Loucy (cell line): Measurements from ENCODE around the gene TRAF3IP1.

Experiments
- H2AFZ ChIP-seq: fragments of 200-600 bp; sonication (generic); 2 replicates; pipeline ENCODE4 v1.6.0; 2016; ENCODE audit warnings: antibody characterized with exemption, mild to moderate bottlenecking, low read length, moderate library complexity
- H3F3A ChIP-seq: fragments of 200-600 bp; 2 replicates; pipeline ENCODE4 v1.6.0; 2016; ENCODE audit warnings: antibody characterized with exemption, low read depth, mild to moderate bottlenecking
- H3K27me3 ChIP-seq: fragments of 200-600 bp; sonication (generic); 2 replicates; pipeline ENCODE4 v1.6.1; 2014; ENCODE audit warnings: low read length, mild to moderate bottlenecking; ENCODE audit not compliant: insufficient read depth, poor library complexity, severe bottlenecking
- H3K36me3 ChIP-seq: fragments of 200-600 bp; sonication (generic); 2 replicates; pipeline ENCODE4 v1.6.1; 2016; ENCODE audit warnings: low read length; ENCODE audit not compliant: insufficient read depth
- H3K4me1 ChIP-seq: fragments of 200-600 bp; sonication (generic); 2 replicates; pipeline ENCODE4 v1.5.1; 2014; ENCODE audit warnings: low read length, mild to moderate bottlenecking; ENCODE audit not compliant: insufficient read depth, poor library complexity, severe bottlenecking
- H3K4me2 ChIP-seq: fragments of 200-600 bp; sonication (generic); 2 replicates; pipeline ENCODE4 v1.6.0; 2014; ENCODE audit warnings: antibody characterized with exemption, low read length, low read depth, mild to moderate bottlenecking; ENCODE audit not compliant: poor library complexity, severe bottlenecking
- H3K4me3 ChIP-seq: fragments of 200-600 bp; sonication (generic); 2 replicates; pipeline ENCODE4 v1.5.1; 2014; ENCODE audit warnings: low read length, mild to moderate bottlenecking, mixed read lengths; ENCODE audit not compliant: poor library complexity, severe bottlenecking
- H3K79me2 ChIP-seq: fragments of 200-600 bp; sonication (generic); 2 replicates; pipeline ENCODE4 v1.6.1; 2014; ENCODE audit warnings: low read length; ENCODE audit not compliant: insufficient read depth
- H3K9ac ChIP-seq: fragments of 200-600 bp; sonication (generic); 2 replicates; pipeline ENCODE4 v1.6.0; 2014; ENCODE audit warnings: mild to moderate bottlenecking, low read depth, low read length, moderate library complexity; ENCODE audit not compliant: poor library complexity, severe bottlenecking
- H3K9me2 ChIP-seq: fragments of 200-600 bp; sonication (generic); replicated peaks from 2 replicates; pipeline ENCODE4 v1.6.1; 2016; ENCODE audit warnings: low read depth, low read length, mixed read lengths
- H3K9me3 ChIP-seq: fragments of 200-600 bp; sonication (generic); 2 replicates; pipeline ENCODE4 v1.6.1; 2014; ENCODE audit warnings: mild to moderate bottlenecking, antibody characterized with exemption, low read length, low read depth; ENCODE audit not compliant: insufficient read depth
- H4K20me1 ChIP-seq: fragments of 200-600 bp; sonication (generic); 2 replicates; pipeline ENCODE4 v1.6.0; 2014; ENCODE audit warnings: antibody characterized with exemption, low read length, mild to moderate bottlenecking; ENCODE audit not compliant: insufficient read depth, poor library complexity, severe bottlenecking
- CTCF ChIP-seq: fragments of 200-600 bp; sonication (generic); conservative IDR thresholded peaks from 2 replicates; pipeline ENCODE4 v1.5.1; 2014; ENCODE audit warnings: mild to moderate bottlenecking, antibody characterized with exemption, low read length
- EZH2phosphoT487 ChIP-seq: fragments of 200-600 bp; IDR thresholded peaks from 2 replicates; pipeline ENCODE4 v1.6.1; 2018; ENCODE audit warnings: antibody characterized with exemption, mild to moderate bottlenecking, moderate library complexity, borderline replicate concordance

TRAF3IP1 gene

DNA sequence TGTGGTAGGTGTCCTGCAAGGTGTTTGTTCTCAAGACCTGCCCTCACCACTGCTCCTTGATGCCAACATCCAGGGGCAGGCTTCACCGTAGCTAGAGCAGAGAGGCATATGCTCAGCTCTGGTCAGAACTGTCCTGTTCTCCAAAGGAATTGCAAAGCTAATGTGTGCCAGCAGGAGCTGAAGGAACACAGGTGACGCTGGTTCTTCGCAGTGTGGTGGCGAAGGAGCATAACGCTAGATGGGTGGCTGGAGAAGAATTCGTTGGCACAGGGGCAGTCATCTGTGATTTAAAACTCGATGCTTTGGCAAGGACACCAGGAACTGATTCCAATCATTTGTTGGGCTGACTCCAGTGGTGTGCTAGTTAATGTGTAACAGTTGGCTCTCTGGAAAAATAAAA is 20.5 kb upstream of the TRAF3IP1 start:
- H3K9ac ChIP-seq: no peak overlapping the region
- H3K4me3 ChIP-seq: no peak overlapping the region
- H3F3A ChIP-seq: no peaks in the 10 kb centered on the region
- no peaks in the 10 kb centered on the region for H4K20me1 ChIP-seq
- TF ChIP-seq CTCF (no peak), EZH2phosphoT487 (no peak)
- no peaks in the 10 kb centered on the region for H3K79me2 ChIP-seq
- no peaks in the 10 kb centered on the region for H3K9me3 ChIP-seq
- no peaks in the 10 kb centered on the region for H3K27me3 ChIP-seq
- no peak overlapping the region for H3K4me2 ChIP-seq
- H3K9me2 ChIP-seq: no peaks in the 10 kb centered on the region
- no peak overlapping the region for H2AFZ ChIP-seq
- H3K36me3 ChIP-seq: no peaks in the 10 kb centered on the region
- H3K4me1 ChIP-seq: no peaks in the 10 kb centered on the region

GRCh38 chr2:238302087-238302486 is 18.2 kb upstream of the TRAF3IP1 start:
- no peaks in the 10 kb centered on the region for H3K36me3 ChIP-seq
- H3K9ac ChIP-seq: no peak overlapping the region
- no peaks in the 10 kb centered on the region for H3K79me2 ChIP-seq
- no peak overlapping the region for H3K4me3 ChIP-seq
- no peak overlapping the region for H3K4me2 ChIP-seq
- no peaks in the 10 kb centered on the region for H3K4me1 ChIP-seq
- H4K20me1 ChIP-seq: no peaks in the 10 kb centered on the region
- no peaks in the 10 kb centered on the region for H3K9me2 ChIP-seq
- H2AFZ ChIP-seq: no peak overlapping the region
- no peaks in the 10 kb centered on the region for H3F3A ChIP-seq
- H3K9me3 ChIP-seq: no peaks in the 10 kb centered on the region
- TF ChIP-seq CTCF (no peak), EZH2phosphoT487 (no peak)
- H3K27me3 ChIP-seq: no peaks in the 10 kb centered on the region

GRCh38 chr2:238302751-238303150 is 17.6 kb upstream of the TRAF3IP1 start:
- no peak overlapping the region for H2AFZ ChIP-seq
- TF ChIP-seq EZH2phosphoT487: no peak
- TF ChIP-seq CTCF: no peak
- H3K36me3 ChIP-seq: no peaks in the 10 kb centered on the region
- H3F3A ChIP-seq: no peaks in the 10 kb centered on the region
- no peaks in the 10 kb centered on the region for H3K9me3 ChIP-seq
- H3K9me2 ChIP-seq: no peaks in the 10 kb centered on the region
- no peak overlapping the region for H3K4me2 ChIP-seq
- H3K79me2 ChIP-seq: no peaks in the 10 kb centered on the region
- no peaks in the 10 kb centered on the region for H3K27me3 ChIP-seq
- no peaks in the 10 kb centered on the region for H4K20me1 ChIP-seq
- no peak overlapping the region for H3K4me3 ChIP-seq
- H3K4me1 ChIP-seq: no peaks in the 10 kb centered on the region
- no peak overlapping the region for H3K9ac ChIP-seq
